Ammon's horn (tissue), 1 donor: ENCODE data around the gene MCTP1.

ENCODE experiments used
- DNase-seq: peaks from one replicate; pipeline ENCODE4 v3.0.0-alpha.2; 2016; ENCODE audit warnings: low spot score

The MCTP1 gene

GRCh38 chr5:95284572-95285408, at the start of gene MCTP1:
Gene MCTP1 (minus strand): TSS chr5:95285094.
- peak; percentile 38 for DNase-seq

- DNase-seq, result no peak
These were observed 47.3 kb upstream of the MCTP1 start for GRCh38 chr5:95332158-95332557.

- peak; percentile 8 for DNase-seq
These were observed 46.5 kb upstream of the MCTP1 start for GRCh38 chr5:95331358-95331757.

- DNase-seq, result no peak
These were observed 42.3 kb upstream of the MCTP1 start for GRCh38 chr5:95327211-95327610.

GRCh38 chr5:95317687-95318086, 32.8 kb upstream of the MCTP1 start:
- peak; percentile 61 for DNase-seq

GRCh38 chr5:95317085-95317484, 32.2 kb upstream of the MCTP1 start:
- DNase-seq, result no peak

GRCh38 chr5:95304711-95305110, 19.8 kb upstream of the MCTP1 start:
- DNase-seq, result no peak

GRCh38 chr5:95298651-95299050, 13.8 kb upstream of the MCTP1 start:
- DNase-seq, result no peak

GRCh38 chr5:95296291-95296690, 11.4 kb upstream of the MCTP1 start:
- DNase-seq, result no peak

- peak; percentile 12 for DNase-seq
These were observed 488 bp upstream of the MCTP1 start for GRCh38 chr5:95285409-95285755.

- DNase-seq, result peak; percentile 11
These were observed 928 bp downstream of the MCTP1 start for GRCh38 chr5:95283761-95284571.

- DNase-seq, result no peak
These were observed 1.8 kb downstream of the MCTP1 start for GRCh38 chr5:95283022-95283615.

- no peak for DNase-seq
These were observed 3.7 kb downstream of the MCTP1 start for GRCh38 chr5:95281226-95281625.

GRCh38 chr5:95280401-95281095, 4.3 kb downstream of the MCTP1 start:
- DNase-seq, result peak; percentile 64

GRCh38 chr5:95274011-95274410, 10.9 kb downstream of the MCTP1 start:
- DNase-seq, result no peak

GRCh38 chr5:95272316-95272929, 12.5 kb downstream of the MCTP1 start:
- DNase-seq, result no peak

GRCh38 chr5:95262933-95263660, 21.8 kb downstream of the MCTP1 start:
- DNase-seq, result peak; percentile 22

GRCh38 chr5:95261437-95262175, 23.3 kb downstream of the MCTP1 start:
- peak; percentile 67 for DNase-seq

- no peak for DNase-seq
These were observed 27.9 kb downstream of the MCTP1 start for GRCh38 chr5:95256991-95257390.

GRCh38 chr5:95256446-95256845, 28.4 kb downstream of the MCTP1 start:
- DNase-seq, result no peak
